HepG2 (cell line): ENCODE data around the gene FBXO9. TPM values are rescaled to one million over a fixed set of nuclear protein-coding genes. Genes with fewer than 3 reads are reported as not detected.

Source experiments
- FOXJ3 ChIP-seq: sonication (generic); formaldehyde crosslinking; IDR thresholded peaks from 2 replicates; pipeline ENCODE4 v1.4.0; 2020; ENCODE audit warnings: missing genetic modification reagents, mild to moderate bottlenecking, borderline replicate concordance
- KDM3A ChIP-seq: IDR thresholded peaks from 2 replicates; pipeline ENCODE4 v1.6.1; 2018; ENCODE audit warnings: low read depth, missing compliant biosample characterization
- MAFG ChIP-seq: sonication (generic); formaldehyde crosslinking; IDR thresholded peaks from 2 replicates; pipeline ENCODE4 v1.5.1; 2020; ENCODE audit warnings: mild to moderate bottlenecking, missing genetic modification reagents
- RBFOX2 ChIP-seq: fragments of 200-400 bp; formaldehyde crosslinking; IDR thresholded peaks from 2 replicates; pipeline ENCODE4 v1.6.1; 2017; ENCODE audit warnings: low read depth, mild to moderate bottlenecking, low read length
- SAP130 ChIP-seq: IDR thresholded peaks from 2 replicates; pipeline ENCODE4 v1.6.1; 2016; ENCODE audit warnings: low read depth
- SETDB1 ChIP-seq: sonication (generic); formaldehyde crosslinking; IDR thresholded peaks from 2 replicates; pipeline ENCODE4 v1.5.1; 2020; ENCODE audit warnings: missing genetic modification reagents, mild to moderate bottlenecking, borderline replicate concordance
- SMARCE1 ChIP-seq: fragments of 450-650 bp; IDR thresholded peaks from 2 replicates; pipeline ENCODE4 v1.6.1; 2017; ENCODE audit warnings: borderline replicate concordance
- STAG1 ChIP-seq: sonication (generic); formaldehyde crosslinking; IDR thresholded peaks from 2 replicates; pipeline ENCODE4 v1.4.0; 2020; ENCODE audit warnings: missing genetic modification reagents
- ZFP37 ChIP-seq: sonication (generic); formaldehyde crosslinking; IDR thresholded peaks from 2 replicates; pipeline ENCODE4 v1.4.0; 2020; ENCODE audit warnings: missing genetic modification reagents, borderline replicate concordance
- ZNF484 ChIP-seq: sonication (generic); formaldehyde crosslinking; IDR thresholded peaks from 2 replicates; pipeline ENCODE4 v1.5.1; 2020; ENCODE audit warnings: mild to moderate bottlenecking, low read depth, missing genetic modification reagents, borderline replicate concordance
- ZNF709 ChIP-seq: sonication (generic); formaldehyde crosslinking; IDR thresholded peaks from 2 replicates; pipeline ENCODE4 v1.5.0; 2020; ENCODE audit warnings: mild to moderate bottlenecking, missing genetic modification reagents
- ZNF737 ChIP-seq: sonication (generic); formaldehyde crosslinking; IDR thresholded peaks from 2 replicates; pipeline ENCODE4 v1.5.0; 2020; ENCODE audit warnings: missing genetic modification reagents, mild to moderate bottlenecking, borderline replicate concordance
- polyA plus RNA-seq, 8 experiments: library from polyadenylated mRNA; depleted of rRNA in 3 of 8; stranded (reverse) in 7 of 8; unstranded in 1 of 8; fragments of >200 nt; fragmentation: Illumina TruSeq in 4 of 8; extraction: Trizol in 4 of 8; gene quantifications; 2 replicates each; pipeline versions ENCODE4 v1.2.1 to v1.2.3, GENCODE V29; 2011 to 2016; ENCODE audit warnings: low read depth in 4 of 8, missing spikeins in 1 of 8, mixed read lengths in 1 of 8; ENCODE audit not compliant: insufficient read depth in 1 of 8
- total RNA-seq, 5 experiments: library from RNA; depleted of rRNA; stranded (reverse); fragments of >200 nt; fragmentation: Illumina TruSeq; extraction: Trizol; gene quantifications; 2 replicates each; pipeline ENCODE4 v1.2.3, GENCODE V29; 2016; ENCODE audit warnings: low read depth in 1 of 5
- TF ChIP-seq, protein P1 (sequence below): sonication (generic); formaldehyde crosslinking; IDR thresholded peaks from 2 replicates; pipeline ENCODE4 v1.4.0; 2020; ENCODE audit warnings: mild to moderate bottlenecking, missing genetic modification reagents
- TF ChIP-seq, protein P2 (sequence below): sonication (generic); formaldehyde crosslinking; IDR thresholded peaks from 2 replicates; pipeline ENCODE4 v1.5.0; 2020; ENCODE audit warnings: mild to moderate bottlenecking, missing genetic modification reagents
- TF ChIP-seq, protein P3 (sequence below): sonication (generic); formaldehyde crosslinking; IDR thresholded peaks from 2 replicates; pipeline ENCODE4 v1.8.1; 2022; ENCODE audit warnings: mild to moderate bottlenecking, missing genetic modification reagents
- TF ChIP-seq, protein P4 (sequence below): IDR thresholded peaks from 2 replicates; pipeline ENCODE4 v1.6.1; 2012; ENCODE audit warnings: low read depth, low read length, improper control_type of control experiment
- TF ChIP-seq, protein P5 (sequence below): sonication (generic); formaldehyde crosslinking; IDR thresholded peaks from 2 replicates; pipeline ENCODE4 v1.5.1; 2020; ENCODE audit warnings: mild to moderate bottlenecking, missing genetic modification reagents, borderline replicate concordance

The FBXO9 gene
- total and polyA plus RNA-seq, 2 of the 13 experiments (the other 11 are each of a cell fraction or from before 2014, with no cell fraction given), result 64.3 to 98.4 TPM

DNA sequence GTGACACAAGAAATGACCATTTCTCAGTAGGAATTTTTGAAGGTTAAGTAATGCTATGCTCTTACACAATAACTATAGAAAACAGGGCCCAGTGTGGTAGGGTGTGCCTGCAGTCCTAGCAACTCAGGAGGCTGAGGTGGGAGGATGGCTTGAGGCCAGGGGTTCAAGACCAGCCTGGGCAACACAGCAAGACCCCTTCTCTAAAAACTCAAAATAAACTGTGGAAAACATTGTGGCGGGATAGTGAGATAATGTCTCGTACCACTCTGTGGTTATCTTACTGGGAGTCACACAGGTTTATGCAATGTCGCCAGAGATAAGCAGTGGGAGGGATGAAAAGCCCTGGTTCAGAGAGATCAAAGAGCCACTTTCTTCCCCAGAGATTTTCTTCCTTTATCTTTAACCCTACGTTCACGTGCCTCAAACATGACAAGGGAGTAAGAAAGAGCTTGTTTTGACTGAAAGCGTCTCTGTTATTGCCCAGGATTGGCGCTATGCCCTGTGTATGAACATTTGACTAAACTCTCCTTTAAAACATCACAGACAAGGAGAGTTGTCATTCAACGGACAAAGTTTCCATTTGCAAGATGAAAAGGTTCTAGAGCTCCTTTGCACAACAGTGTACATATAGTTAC lies 69.5 kb downstream of the FBXO9 start (continued):
- TF ChIP-seq, protein P1, sequence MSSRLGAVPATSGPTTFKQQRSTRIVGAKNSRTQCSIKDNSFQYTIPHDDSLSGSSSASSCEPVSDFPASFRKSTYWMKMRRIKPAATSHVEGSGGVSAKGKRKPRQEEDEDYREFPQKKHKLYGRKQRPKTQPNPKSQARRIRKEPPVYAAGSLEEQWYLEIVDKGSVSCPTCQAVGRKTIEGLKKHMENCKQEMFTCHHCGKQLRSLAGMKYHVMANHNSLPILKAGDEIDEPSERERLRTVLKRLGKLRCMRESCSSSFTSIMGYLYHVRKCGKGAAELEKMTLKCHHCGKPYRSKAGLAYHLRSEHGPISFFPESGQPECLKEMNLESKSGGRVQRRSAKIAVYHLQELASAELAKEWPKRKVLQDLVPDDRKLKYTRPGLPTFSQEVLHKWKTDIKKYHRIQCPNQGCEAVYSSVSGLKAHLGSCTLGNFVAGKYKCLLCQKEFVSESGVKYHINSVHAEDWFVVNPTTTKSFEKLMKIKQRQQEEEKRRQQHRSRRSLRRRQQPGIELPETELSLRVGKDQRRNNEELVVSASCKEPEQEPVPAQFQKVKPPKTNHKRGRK (CRISPR knock-in tag), result no peak
- TF ChIP-seq, protein P2, sequence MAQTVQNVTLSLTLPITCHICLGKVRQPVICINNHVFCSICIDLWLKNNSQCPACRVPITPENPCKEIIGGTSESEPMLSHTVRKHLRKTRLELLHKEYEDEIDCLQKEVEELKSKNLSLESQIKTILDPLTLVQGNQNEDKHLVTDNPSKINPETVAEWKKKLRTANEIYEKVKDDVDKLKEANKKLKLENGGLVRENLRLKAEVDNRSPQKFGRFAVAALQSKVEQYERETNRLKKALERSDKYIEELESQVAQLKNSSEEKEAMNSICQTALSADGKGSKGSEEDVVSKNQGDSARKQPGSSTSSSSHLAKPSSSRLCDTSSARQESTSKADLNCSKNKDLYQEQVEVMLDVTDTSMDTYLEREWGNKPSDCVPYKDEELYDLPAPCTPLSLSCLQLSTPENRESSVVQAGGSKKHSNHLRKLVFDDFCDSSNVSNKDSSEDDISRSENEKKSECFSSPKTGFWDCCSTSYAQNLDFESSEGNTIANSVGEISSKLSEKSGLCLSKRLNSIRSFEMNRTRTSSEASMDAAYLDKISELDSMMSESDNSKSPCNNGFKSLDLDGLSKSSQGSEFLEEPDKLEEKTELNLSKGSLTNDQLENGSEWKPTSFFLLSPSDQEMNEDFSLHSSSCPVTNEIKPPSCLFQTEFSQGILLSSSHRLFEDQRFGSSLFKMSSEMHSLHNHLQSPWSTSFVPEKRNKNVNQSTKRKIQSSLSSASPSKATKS (CRISPR knock-in tag), result peak; percentile 91; the same call in 1 of the 2 replicates
- TF ChIP-seq, protein P3, sequence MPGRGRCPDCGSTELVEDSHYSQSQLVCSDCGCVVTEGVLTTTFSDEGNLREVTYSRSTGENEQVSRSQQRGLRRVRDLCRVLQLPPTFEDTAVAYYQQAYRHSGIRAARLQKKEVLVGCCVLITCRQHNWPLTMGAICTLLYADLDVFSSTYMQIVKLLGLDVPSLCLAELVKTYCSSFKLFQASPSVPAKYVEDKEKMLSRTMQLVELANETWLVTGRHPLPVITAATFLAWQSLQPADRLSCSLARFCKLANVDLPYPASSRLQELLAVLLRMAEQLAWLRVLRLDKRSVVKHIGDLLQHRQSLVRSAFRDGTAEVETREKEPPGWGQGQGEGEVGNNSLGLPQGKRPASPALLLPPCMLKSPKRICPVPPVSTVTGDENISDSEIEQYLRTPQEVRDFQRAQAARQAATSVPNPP (CRISPR knock-in tag), result no peak
- TF ChIP-seq ZNF484 (CRISPR knock-in tag) (no peak; the same call in 1 of the 2 replicates), FOXJ3 (CRISPR knock-in tag) (peak; percentile 99; the same call in 1 of the 2 replicates), MAFG (CRISPR knock-in tag) (no peak), STAG1 (CRISPR knock-in tag) (peak; percentile 19; the same call in 1 of the 2 replicates), SETDB1 (CRISPR knock-in tag) (no peak), ZNF737 (CRISPR knock-in tag) (no peak; the same call in 1 of the 2 replicates), SAP130 (CRISPR knock-in tag) (peak; percentile 85), ZNF709 (peak; percentile 65; the same call in 1 of the 2 replicates), SMARCE1 (no peak), RBFOX2 (no peak), ZFP37 (CRISPR knock-in tag) (no peak), KDM3A (peak; percentile 78; the same call in 1 of the 2 replicates)
- TF ChIP-seq, protein P4, sequence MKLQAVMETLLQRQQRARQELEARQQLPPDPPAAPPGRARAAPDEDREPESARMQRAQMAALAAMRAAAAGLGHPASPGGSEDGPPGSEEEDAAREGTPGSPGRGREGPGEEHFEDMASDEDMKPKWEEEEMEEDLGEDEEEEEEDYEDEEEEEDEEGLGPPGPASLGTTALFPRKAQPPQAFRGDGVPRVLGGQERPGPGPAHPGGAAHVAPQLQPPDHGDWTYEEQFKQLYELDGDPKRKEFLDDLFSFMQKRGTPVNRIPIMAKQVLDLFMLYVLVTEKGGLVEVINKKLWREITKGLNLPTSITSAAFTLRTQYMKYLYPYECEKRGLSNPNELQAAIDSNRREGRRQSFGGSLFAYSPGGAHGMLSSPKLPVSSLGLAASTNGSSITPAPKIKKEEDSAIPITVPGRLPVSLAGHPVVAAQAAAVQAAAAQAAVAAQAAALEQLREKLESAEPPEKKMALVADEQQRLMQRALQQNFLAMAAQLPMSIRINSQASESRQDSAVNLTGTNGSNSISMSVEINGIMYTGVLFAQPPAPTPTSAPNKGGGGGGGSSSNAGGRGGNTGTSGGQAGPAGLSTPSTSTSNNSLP, result no peak
- TF ChIP-seq, protein P5, sequence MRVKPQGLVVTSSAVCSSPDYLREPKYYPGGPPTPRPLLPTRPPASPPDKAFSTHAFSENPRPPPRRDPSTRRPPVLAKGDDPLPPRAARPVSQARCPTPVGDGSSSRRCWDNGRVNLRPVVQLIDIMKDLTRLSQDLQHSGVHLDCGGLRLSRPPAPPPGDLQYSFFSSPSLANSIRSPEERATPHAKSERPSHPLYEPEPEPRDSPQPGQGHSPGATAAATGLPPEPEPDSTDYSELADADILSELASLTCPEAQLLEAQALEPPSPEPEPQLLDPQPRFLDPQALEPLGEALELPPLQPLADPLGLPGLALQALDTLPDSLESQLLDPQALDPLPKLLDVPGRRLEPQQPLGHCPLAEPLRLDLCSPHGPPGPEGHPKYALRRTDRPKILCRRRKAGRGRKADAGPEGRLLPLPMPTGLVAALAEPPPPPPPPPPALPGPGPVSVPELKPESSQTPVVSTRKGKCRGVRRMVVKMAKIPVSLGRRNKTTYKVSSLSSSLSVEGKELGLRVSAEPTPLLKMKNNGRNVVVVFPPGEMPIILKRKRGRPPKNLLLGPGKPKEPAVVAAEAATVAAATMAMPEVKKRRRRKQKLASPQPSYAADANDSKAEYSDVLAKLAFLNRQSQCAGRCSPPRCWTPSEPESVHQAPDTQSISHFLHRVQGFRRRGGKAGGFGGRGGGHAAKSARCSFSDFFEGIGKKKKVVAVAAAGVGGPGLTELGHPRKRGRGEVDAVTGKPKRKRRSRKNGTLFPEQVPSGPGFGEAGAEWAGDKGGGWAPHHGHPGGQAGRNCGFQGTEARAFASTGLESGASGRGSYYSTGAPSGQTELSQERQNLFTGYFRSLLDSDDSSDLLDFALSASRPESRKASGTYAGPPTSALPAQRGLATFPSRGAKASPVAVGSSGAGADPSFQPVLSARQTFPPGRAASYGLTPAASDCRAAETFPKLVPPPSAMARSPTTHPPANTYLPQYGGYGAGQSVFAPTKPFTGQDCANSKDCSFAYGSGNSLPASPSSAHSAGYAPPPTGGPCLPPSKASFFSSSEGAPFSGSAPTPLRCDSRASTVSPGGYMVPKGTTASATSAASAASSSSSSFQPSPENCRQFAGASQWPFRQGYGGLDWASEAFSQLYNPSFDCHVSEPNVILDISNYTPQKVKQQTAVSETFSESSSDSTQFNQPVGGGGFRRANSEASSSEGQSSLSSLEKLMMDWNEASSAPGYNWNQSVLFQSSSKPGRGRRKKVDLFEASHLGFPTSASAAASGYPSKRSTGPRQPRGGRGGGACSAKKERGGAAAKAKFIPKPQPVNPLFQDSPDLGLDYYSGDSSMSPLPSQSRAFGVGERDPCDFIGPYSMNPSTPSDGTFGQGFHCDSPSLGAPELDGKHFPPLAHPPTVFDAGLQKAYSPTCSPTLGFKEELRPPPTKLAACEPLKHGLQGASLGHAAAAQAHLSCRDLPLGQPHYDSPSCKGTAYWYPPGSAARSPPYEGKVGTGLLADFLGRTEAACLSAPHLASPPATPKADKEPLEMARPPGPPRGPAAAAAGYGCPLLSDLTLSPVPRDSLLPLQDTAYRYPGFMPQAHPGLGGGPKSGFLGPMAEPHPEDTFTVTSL (CRISPR knock-in tag), result peak; percentile 97
